ENCODE measurements around the gene CHD8. TPM values are rescaled to one million over a fixed set of nuclear protein-coding genes. Genes with fewer than 3 reads are reported as not detected.

Gene CHD8
- total and polyA plus RNA-seq, 10 of the 15 experiments (the other 5 are each of a cell fraction or from before 2014, with no cell fraction given) = 20.2 to 79.5 (median 35.5) TPM

- TF ChIP-seq IKZF2 (IDR thresholded peaks at IDR 0.05) = peak; percentile 19 to 58; a peak in 1 of 4 replicates
- peak; percentile 92 for TF ChIP-seq NR2F1 (conservative IDR thresholded peaks at IDR 0.05)
- no peak for TF ChIP-seq EZH2 (IDR thresholded peaks at IDR 0.05; ENCODE audit: borderline replicate concordance, control insufficient read depth, low read depth, low read length)
- TF ChIP-seq ZNF687 (IDR thresholded peaks at IDR 0.05) = peak; percentile 46; the same call in 1 of the 2 replicates
- no peak for TF ChIP-seq SRF (IDR thresholded peaks at IDR 0.05; ENCODE audit: low read depth in 2 of 2, low read length in 2 of 2)
- no peak for TF ChIP-seq SIN3A (IDR thresholded peaks at IDR 0.05; ENCODE audit: low read depth, low read length)
- TF ChIP-seq CEBPZ (IDR thresholded peaks at IDR 0.05; ENCODE audit: low read depth, low read length) = no peak
- 0 out of 2 replicates have a peak, but pooled peaks have one; percentile 19 for TF ChIP-seq YY1 (IDR thresholded peaks at IDR 0.05; ENCODE audit: low read depth, low read length)
- no peak for TF ChIP-seq ESRRA (IDR thresholded peaks at IDR 0.05; ENCODE audit: low read length)
- no peak for TF ChIP-seq ASH2L (IDR thresholded peaks at IDR 0.05; ENCODE audit: borderline replicate concordance, low read depth)
- TF ChIP-seq CHD2 (IDR thresholded peaks at IDR 0.05; ENCODE audit: borderline replicate concordance, low read depth, low read length) = no peak
- TF ChIP-seq ZBTB40 (IDR thresholded peaks at IDR 0.05; ENCODE audit: borderline replicate concordance) = no peak
- TF ChIP-seq IRF4 (IDR thresholded peaks at IDR 0.05; ENCODE audit: low read depth, low read length) = no peak
- no peak for TF ChIP-seq ZBED1 (IDR thresholded peaks at IDR 0.05; ENCODE audit: borderline replicate concordance)
- TF ChIP-seq, protein P1, sequence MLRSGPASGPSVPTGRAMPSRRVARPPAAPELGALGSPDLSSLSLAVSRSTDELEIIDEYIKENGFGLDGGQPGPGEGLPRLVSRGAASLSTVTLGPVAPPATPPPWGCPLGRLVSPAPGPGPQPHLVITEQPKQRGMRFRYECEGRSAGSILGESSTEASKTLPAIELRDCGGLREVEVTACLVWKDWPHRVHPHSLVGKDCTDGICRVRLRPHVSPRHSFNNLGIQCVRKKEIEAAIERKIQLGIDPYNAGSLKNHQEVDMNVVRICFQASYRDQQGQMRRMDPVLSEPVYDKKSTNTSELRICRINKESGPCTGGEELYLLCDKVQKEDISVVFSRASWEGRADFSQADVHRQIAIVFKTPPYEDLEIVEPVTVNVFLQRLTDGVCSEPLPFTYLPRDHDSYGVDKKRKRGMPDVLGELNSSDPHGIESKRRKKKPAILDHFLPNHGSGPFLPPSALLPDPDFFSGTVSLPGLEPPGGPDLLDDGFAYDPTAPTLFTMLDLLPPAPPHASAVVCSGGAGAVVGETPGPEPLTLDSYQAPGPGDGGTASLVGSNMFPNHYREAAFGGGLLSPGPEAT (IDR thresholded peaks at IDR 0.05; ENCODE audit: low read depth) = peak; percentile 67
Measured at GRCh38 chr14:21498540-21499526, 42.9 kb upstream of the CHD8 start (continued).

Measured in GM12878 (cell line).